Activated CD4-positive, alpha-beta T cell treated with anti-CD3 and anti-CD28 coated beads, Interleukin-2, Interleukin-6, amounts not matched to agents 100 ng/mL and 50 ng/mL, durations not matched to agents 16 hours and 8 hours (primary cell): ENCODE data around the gene NET1.
"Not testable (repeated sequence)": the region's sequence is repeated elsewhere in the genome, so short reads cannot be mapped to it uniquely, and the experiment has no call there.

ENCODE experiments used
- DNase-seq: peaks from one replicate; pipeline ENCODE4 v3.0.0-alpha.2; 2020

The NET1 gene

DNA sequence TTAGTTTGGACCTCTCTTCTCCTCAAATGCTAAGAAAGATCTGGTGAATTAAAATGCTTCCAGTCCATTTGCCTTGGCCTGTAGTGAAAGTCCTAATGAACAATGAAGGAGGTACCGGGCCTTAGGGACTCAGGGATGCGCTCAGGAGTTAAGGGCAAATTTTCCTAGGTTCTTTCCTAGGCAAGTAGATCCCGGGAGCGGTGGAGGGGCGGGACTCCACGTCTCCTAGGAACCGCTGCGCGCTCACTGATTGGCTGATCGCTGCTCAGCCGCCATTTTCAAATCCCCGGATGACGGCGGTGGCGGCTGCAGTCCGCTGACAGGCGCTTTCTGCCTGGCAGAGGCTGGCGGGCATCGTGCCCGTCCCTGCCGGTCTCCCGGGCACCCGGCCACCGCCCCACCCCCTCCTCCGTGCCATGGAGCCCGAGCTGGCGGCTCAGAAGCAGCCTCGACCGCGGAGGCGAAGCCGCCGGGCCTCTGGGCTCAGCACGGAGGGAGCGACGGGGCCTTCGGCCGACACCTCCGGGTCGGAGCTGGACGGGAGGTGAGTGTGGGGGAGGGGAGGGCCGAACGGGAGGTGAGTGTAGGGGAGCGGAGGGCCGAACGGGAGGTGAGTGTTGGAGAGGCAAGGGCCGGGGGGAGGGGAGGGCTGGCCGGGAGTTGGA, at the start of gene NET1:
Gene NET1 (plus strand): TSS at position 281 of the 665 bp plus-strand sequence. CDS start 136 bp downstream, at position 417.
- peak; percentile 89 for DNase-seq

- DNase-seq, result no peak
Measured at GRCh38 chr10:5362873-5363272, 49.5 kb upstream of the NET1 start.

- DNase-seq, result no peak
Measured at GRCh38 chr10:5364374-5364773, 48.0 kb upstream of the NET1 start.

DNA sequence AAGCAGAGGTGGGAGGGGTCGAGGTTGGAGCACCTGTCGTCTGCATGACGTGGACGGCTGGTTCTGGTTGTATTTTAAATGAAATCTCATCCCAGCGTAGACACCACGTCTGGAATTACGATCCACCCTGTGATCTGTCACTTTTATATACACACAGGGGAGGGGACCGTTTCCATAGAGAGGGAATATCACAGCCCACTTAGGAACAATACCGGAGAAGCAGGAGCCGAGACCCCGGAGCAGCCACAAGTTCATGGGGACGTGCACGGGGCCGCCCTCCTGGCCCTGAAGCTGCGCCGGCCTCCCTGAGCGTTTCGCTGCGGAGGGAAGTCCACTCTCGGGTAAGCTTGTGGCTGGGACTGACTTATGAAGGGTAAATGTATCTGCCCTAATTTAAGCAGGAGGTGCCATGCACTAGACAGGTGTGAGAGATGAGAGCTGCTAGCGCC, 47.4 kb upstream of the NET1 start, which contains the start of gene UCN3:
Gene UCN3 (plus strand): TSS at position 77 of the 449 bp plus-strand sequence. CDS start 8,755 bp downstream, outside the sequence.
- no peak for DNase-seq

DNA sequence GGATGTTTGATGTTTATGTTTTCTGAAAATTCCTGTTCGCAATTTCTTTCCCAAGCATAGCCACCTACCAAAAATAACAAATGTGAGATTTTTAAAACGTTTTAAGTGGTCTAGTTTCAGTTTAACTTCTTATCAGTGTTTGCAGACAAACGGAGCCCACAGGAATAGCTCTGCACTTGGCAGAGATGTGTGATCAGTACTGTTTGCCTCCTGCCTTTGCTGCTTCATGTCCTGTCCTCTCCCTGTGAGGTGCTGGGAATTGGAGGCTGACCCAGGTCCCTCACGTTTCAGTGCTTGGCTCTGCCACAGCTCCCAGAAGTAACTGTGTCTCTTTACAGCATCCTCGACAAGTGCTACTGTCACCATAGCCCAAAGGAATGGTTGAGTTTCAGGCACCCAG, 46.4 kb upstream of the NET1 start:
- no peak for DNase-seq

- no peak for DNase-seq
Measured at GRCh38 chr10:5369362-5370158, 42.8 kb upstream of the NET1 start.

DNA sequence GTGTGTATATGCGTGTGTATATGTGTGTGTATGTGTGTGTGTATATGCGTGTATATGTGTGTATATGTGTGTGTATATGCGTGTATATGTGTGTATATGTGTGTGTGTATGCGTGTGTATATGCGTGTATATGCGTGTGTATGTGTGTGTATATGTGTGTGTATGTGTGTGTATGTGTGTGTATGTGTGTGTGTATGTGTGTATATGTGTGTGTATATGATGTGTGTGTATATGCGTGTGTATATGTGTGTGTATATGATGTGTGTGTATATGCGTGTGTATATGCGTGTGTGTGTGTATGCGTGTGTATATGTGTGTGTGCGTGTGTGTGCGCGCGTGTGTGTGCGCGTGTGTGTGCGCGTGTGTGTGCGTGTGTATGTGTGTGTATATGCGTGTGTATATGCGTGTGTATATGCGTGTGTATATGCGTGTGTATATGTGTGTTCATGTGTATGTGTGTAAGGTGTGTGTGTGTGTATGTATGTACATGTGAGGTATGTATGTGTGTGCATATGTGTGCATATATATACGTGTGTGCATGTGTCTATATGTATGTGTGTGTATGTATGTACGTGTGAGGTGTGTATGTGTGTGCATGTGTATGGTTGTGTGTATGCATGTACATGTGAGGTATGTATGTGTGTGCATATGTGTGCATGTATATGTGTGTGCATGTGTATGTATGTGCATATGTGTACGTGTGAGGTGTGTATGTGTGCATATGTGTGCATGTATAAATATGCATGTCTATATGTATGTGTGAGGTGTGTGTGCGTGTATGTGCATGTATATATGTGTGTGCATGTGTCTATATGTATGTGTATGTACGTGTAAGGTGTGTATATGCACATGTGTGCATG, 41.6 kb upstream of the NET1 start:
- DNase-seq, result no peak

GRCh38 chr10:5373307-5373706, 39.0 kb upstream of the NET1 start:
- DNase-seq, result no peak

- no peak for DNase-seq
Measured at GRCh38 chr10:5373891-5374611, 38.3 kb upstream of the NET1 start.

GRCh38 chr10:5376450-5376849, 35.9 kb upstream of the NET1 start:
- no peak for DNase-seq

DNA sequence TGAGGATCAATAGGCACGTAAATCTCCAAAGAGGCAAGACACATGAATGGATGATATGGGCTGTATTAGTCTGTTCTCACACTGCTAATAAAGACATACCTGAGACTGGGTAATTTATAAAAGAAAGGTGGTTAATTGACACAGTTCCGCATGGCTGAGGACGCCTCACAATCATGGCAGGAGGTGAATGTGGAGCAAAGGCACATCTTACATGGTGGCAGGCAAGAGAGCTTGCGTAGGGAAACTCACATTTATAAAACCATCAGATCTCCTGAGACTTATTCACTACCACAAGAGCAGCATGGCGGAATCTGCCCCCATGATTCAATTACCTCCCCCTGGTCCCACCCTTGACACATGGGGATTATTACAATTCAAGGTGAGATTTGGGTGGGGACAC, 33.2 kb upstream of the NET1 start:
- DNase-seq, result not testable (repeated sequence)

DNA sequence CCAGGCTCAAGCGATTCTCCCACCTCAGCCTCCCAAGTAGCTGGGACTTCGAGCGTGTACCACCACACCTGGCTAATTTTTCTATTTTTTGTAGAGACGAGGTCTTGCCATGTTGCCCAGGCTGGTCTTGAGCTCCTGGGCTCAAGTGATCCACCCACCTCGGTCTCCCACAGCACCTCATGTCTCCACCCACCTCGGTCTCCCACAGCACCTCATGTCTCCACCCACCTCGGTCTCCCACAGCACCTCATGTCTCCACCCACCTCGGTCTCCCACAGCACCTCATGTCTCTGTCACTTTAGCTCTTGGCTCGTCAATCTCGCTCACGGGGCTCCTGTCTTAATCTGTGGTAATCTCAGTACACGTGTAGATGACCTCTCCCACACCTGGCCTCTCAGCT, 32.0 kb upstream of the NET1 start:
- not testable (repeated sequence) for DNase-seq

GRCh38 chr10:5381187-5381586, 31.2 kb upstream of the NET1 start:
- no peak for DNase-seq

GRCh38 chr10:5385224-5385623, 27.1 kb upstream of the NET1 start:
- no peak for DNase-seq

- peak; percentile 25 for DNase-seq
Measured at GRCh38 chr10:5387169-5387568, 25.2 kb upstream of the NET1 start.

DNA sequence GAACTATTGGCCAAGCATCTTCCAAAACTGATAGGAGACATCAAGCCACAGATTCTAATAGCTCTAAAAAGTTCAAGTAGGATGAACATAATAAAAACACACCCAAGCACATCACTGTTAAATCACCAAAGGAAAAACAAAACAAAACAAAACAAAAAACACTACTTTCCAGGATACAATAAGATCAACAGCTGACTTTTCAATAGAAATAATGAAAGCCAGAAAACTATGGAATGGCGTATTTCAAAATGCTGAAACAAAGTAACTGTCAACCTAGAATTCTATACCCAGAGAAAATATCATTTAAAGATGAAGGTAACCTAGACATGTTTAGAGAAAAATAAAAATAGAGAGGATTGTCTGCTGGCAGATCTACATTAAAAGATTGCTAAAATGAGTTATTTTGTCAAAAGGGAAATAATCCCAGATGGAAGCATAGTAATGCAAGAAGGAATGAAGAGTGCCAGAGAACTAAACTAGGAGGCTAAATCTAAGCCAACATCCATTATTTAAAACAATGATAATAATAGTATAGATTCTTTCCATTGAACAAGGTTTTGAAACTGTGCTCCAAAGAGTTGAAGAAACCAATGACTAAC, 21.7 kb upstream of the NET1 start:
- DNase-seq, result no peak

DNA sequence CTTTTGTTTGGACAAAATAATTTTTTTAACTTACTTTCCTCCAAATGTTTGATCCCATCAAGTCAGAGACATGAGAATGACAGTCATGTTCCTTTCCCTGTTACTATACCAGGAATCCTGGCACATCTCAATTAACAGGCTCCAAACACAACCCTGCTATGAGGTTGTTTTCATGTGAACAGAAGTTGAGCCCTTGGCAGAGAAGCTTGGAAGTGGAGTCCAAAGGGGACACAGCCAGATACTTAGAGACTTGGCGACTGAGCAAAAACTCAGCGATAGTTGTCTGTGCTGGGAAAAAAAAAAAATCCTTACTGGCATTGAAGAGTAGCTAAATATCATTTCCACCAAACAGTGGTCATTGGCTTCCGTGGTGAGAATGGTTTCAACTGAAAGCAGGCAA, 20.6 kb upstream of the NET1 start:
- DNase-seq, result no peak

DNA sequence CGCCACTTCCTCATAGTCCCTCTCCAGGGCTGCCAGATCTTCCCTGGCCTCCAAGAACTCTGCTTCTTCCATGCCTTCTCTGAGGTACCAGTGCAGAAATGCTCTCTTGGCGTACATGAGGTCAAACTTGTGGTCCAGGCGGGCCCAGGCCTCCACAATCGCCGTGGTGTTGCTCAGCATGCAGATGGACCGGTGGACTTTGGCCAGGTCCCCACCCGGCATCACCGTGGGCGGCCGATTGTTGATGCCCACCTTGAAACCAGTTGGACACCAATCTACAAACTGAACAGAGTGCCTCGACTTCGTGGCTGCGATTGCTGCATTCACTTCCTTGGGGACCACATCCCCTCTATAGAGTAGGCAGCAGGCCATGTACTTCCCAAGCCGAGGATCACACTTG, 18.8 kb upstream of the NET1 start:
- DNase-seq, result no peak

- no peak for DNase-seq
Measured at GRCh38 chr10:5395168-5395567, 17.2 kb upstream of the NET1 start.

DNA sequence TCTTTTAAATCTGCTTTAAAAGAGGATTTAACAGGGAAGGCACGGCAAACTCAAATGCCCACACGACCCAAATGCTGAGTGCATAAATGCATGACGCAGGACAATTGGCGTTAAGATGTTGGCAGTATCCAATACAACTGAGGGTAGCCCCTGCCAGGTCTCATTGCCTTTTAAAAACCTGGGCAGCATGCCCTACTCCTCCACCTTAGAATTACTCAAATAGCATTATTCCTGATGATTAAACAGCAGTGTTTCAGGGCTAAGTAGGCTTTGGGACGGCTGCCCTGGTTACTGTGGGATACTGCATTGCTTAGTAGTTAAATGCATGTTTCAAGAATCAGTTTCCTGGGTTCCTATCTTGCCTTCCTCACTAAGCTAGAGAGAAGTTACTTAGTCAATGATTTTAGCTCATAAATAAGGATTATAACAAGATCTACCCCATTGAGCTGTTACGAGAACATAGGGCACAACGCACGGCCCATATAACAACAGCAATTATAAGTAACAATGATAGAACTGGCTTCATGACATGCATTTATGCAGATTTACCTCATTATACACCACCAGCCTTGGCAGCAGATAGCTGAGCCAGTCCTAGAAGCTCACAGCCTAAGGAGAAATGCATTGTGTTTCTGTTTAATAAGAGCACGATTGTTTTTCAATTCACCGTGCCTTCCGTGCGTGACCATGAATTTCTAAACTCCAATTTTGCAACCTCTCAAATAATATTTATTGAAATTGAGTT, 15.6 kb upstream of the NET1 start:
- no peak for DNase-seq

DNA sequence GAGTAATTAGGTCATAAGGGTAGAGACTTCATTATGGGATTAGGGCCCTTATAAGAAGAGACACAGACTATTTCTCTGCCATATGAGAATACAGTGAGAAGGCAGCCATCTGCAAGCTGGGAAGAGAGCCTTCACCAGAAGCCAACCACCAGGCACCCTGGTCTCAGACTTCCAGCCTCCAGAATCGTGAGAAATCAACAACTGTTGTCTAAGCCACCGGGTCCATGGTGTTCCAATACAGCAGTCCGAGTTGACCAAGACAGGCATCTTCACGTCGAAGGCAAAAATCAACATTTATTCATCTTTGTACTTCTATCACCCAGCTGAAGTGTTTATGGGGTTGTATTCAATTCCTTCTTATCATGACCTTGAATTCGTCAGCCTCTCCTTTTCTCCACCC, 13.0 kb upstream of the NET1 start:
- no peak for DNase-seq
